Gastroesophageal sphincter (tissue), 3 donors: ENCODE results near the gene ZNF155.

Experiments
- POLR2A ChIP-seq, 2 donors: fragments of 450-650 bp; IDR thresholded peaks; one replicate each; pipeline ENCODE4 v1.6.1; 2017; ENCODE audit warnings: antibody characterized with exemption in 2 of 2, mild to moderate bottlenecking in 2 of 2, moderate library complexity in 1 of 2
- POLR2AphosphoS5 ChIP-seq: sonication (generic); formaldehyde crosslinking; IDR thresholded peaks from one replicate; pipeline ENCODE4 v1.6.1; 2017; ENCODE audit warnings: antibody characterized with exemption
- TF ChIP-seq, protein P1 (sequence below), 4 experiments: fragments of 200-600 bp in 2 of 4; fragments of 450-650 bp in 2 of 4; sonication (generic) in 1 of 4; IDR thresholded peaks; one replicate each; pipeline ENCODE4 v1.5.1; 2017 to 2019; ENCODE audit warnings: antibody characterized with exemption in 4 of 4, mild to moderate bottlenecking in 2 of 4, moderate library complexity in 2 of 4

DNA sequence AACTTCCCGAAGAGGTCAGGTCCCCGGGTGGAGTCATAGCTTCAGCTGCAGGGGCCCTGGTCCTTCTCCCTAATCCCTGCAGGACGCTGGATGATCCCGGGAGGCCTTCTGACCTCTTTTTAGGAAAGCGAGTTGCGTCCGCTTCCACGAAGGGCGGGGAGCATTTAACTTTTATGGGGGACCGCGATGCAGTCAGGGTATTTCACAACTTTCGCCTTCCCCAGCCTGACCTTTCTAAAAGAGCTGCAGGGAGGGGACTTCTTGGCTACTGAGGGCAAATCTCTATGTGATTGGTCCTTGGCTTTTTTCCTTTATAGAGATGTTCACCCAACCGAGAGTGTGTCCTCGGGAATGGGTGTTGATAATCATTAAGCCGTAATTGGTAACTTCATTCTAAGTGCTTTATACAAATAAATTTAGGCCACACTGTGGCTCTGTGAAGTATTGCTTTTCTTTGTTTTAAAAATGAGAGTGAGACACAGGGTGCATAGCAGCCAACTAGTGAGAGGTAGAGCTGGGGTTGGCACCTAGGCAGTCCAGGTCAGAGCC is 19.5 kb downstream of the ZNF155 start:
- TF ChIP-seq, protein P1, sequence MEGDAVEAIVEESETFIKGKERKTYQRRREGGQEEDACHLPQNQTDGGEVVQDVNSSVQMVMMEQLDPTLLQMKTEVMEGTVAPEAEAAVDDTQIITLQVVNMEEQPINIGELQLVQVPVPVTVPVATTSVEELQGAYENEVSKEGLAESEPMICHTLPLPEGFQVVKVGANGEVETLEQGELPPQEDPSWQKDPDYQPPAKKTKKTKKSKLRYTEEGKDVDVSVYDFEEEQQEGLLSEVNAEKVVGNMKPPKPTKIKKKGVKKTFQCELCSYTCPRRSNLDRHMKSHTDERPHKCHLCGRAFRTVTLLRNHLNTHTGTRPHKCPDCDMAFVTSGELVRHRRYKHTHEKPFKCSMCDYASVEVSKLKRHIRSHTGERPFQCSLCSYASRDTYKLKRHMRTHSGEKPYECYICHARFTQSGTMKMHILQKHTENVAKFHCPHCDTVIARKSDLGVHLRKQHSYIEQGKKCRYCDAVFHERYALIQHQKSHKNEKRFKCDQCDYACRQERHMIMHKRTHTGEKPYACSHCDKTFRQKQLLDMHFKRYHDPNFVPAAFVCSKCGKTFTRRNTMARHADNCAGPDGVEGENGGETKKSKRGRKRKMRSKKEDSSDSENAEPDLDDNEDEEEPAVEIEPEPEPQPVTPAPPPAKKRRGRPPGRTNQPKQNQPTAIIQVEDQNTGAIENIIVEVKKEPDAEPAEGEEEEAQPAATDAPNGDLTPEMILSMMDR (IDR thresholded peaks at IDR 0.05): no peak
- no peak for TF ChIP-seq POLR2AphosphoS5
- TF ChIP-seq POLR2A (IDR thresholded peaks at IDR 0.05): no peak
